Activated CD8-positive, alpha-beta memory T cell treated with anti-CD3 and anti-CD28 coated beads for 36 hours (primary cell): ENCODE measurements around the gene SPATC1L. TPM values are rescaled to one million over a fixed set of nuclear protein-coding genes. Genes with fewer than 3 reads are reported as not detected.

Experiments used
- CTCF ChIA-PET: fragments of 350-600 bp; sonication (Branson Sonifier 250); formaldehyde crosslinking; loops from one replicate; lab custom pipeline; 2021; ENCODE audit warnings: antibody characterized with exemption; lab: Charles Lee
- POLR2A ChIA-PET: fragments of 350-600 bp; sonication (Branson Sonifier 250); formaldehyde crosslinking; loops from one replicate; lab custom pipeline; 2021; ENCODE audit warnings: antibody characterized with exemption; lab: Charles Lee
- total RNA-seq, 2 experiments: library from RNA; stranded (reverse); gene quantifications; one replicate each; pipeline ENCODE4 v1.2.3, GENCODE V29; 2021

The SPATC1L gene
- total RNA-seq, 2 experiments from 2014 or later = 5.0 to 5.9 TPM

DNA sequence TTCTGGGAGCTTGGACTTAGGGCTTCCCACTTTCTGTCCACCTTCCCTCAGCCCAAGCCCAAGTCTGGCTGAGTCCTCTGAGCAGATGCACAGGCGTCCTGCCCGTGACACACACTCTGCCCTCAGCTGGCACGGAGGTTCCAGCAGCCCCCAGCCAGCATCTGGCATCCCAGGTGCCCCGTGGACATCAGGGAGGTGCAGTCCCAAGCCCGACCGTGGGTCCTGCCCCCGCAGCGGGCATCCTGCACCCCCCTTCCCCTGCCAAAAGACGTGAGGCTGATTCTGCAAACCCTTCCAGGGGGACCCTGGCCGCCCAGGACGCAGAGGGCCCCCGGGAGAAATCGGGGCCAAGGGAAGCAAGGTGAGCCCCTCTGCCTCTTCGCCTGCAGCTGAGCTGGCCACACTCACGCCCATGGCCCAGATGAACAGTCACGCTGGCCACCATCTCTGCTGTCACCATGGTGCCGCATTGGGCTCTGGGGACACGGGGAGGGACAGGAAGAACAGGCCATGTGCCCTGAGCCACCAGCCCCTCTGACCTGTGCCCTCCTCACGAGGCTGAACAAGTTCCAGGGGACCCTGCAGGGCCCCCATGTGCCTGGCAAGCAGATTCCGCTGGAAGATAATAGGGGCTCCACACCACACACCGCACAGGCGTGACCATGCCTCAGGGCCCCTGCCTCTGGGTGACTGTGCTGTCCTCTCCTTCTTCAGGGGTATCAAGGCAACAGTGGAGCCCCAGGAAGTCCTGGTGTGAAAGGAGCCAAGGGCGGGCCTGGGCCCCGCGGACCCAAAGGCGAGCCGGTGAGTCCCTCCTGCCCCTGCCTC lies 65.7 kb downstream of the SPATC1L start:
- POLR2A ChIA-PET = no interaction called here
- CTCF ChIA-PET = no interaction called here

DNA sequence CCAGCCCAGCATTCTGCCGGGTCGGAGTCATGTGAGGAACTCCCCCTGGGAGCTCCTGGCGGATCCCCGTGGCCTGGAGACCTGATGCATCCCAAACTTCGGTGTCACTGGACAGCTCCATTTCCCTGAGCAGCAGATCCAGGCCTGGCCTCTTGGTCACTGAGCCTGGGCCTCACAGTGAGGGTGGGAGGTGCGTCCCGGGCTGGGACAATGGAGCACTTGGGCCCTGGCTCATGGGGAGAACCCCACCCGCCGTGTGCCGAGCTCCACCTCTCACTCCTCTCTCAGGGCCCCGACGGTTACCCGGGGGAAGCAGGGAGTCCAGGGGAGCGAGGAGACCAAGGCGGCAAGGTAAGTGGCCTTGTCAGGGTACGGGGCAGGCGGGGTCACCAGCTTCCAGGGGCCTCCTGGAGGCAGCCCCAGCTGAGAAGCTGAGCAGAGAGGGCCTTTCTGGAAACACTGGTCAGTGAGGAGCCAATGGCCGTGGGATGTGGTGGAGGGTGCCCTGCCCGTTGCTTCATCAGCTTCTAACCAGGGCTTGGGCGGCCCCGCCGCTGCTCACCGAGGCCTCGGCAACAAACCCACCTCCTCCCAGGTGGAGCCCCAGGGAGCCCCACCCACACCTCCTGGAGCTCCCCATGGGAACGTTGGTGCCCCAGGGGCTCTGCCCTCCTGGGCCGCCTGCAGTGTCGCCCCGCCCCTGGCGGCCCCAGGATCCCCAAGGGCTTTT lies 66.5 kb downstream of the SPATC1L start:
- POLR2A ChIA-PET = no interaction called here

DNA sequence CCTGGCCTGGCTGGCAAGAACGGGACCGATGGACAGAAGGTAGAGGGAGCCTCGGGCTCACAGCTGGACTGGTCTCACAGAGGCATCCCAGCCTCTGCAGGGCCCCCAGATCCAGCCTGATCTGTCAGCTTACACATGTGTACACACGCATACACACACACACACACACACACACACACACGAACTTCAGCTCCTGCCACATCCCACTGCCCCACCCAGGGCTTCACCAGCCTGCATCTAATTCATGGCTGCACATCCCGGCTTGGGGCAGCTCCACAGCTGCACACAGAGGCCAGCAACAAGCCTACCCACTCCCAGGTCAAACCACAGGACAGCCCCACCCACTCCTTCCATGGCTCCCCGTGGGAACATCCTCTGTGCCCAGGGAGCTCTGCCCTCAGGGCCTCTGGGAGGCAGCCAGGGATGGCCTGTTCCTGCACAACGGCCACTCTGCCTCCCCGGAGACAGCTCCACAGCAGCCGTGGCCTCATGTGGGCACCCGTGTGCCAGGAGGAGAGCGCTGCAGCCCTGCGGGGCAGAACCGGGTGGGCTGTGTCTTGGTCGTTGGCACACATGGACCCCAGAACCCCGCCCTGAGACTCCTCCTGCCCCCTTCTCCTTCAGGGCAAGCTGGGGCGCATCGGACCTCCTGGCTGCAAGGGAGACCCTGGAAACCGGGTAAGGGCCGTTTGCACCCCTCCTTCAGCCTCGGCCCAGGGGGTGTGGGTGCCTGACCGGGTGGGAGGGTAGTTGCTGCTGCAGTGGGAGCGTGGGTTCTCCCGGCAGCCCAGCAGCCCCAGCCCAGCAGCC lies 67.3 kb downstream of the SPATC1L start:
- ChIA-PET CTCF (no interaction called here), POLR2A (no interaction called here)

More for the DNA sequence above, 66.5 kb downstream of the SPATC1L start:
- CTCF ChIA-PET = no interaction called here

DNA sequence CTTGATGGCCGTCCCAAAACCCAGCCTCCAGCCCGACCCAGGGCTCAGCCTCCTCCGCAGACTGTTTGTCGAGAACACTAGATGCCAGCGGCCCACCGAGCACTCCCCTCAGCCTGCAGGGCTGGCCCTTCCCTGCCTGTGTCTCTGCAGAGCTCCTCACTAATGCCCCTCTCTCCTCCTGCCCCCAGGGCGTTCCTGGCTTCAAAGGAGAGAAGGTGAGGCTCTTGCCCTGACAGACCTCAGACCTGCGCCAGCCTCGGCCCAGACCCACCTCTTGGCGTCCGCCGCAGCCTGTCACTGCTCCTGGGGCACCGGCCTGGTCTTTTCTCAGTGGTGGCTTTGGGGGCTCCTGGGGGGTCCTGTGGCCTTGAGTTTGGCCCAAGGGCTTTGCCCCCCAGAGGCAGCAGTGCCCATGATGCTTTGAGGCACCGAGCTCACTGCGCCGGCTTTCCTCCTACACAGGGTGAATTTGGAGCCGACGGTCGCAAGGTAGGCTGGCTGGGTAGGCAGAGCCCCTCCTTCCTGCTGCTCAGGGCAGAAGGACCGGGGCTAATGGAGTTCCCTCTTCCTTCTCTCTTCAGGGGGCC lies 68.0 kb downstream of the SPATC1L start:
- ChIA-PET CTCF (no interaction called here), POLR2A (no interaction called here)

DNA sequence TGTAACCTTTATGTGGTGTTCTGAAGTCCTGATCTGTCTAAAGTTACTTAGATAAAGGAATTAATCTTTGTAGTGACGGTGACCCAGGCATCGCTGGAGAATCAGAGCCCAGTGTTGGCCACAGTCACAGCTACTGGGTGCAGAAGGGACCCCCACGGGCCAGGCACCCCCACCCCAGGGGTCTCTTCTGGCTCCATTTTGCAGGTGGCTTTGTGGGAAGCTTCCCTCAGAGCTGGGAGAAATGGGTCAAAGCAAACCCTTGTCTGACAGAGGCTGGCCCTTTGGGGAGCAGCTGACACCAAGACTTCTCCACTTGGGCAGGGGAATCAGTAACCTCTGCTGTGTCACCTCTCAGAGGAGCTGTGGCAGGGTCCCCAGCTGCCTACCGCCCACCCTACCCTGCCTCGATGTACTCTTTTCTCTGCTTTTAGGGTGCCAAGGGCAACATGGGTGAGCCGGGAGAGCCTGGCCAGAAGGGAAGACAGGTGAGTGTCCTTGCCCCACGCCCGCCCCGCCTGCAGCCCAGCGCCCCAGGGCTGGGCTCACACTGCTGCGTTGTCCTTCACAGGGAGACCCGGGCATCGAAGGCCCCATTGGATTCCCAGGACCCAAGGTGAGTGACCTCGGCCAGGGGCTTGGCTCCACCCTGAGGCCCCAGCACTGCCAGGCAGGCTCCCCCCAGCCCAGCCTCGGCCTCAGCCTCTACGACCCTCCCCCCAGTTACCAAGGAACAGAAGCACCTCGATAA lies 68.6 kb downstream of the SPATC1L start:
- CTCF ChIA-PET = no interaction called here
- POLR2A ChIA-PET = no interaction called here

DNA sequence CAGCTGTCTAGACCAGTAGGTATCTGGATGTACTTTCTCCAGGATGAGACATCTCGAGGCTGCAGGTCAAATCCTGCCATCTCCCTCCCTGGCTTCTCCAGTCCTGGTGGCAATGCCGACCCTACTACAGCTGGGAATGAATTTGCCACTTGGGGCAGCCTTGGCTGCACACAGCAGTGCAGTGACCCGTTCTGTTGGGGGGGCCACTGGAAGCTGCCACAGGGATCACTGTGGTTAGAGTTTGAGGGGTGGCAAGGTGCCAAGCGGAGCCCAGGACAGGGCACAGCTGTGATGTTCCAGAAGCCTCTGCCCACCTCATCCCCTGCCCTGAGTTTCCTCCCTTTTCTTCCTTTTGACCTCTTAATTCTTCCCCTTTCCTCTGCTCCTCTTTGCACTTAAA lies 69.3 kb downstream of the SPATC1L start:
- CTCF ChIA-PET = interaction anchor here (0.6 kb wide), 1 partner anchor 31 kb away, joined by 3 read pairs; no protein-coding TSS in a partner anchor
- POLR2A ChIA-PET = no interaction called here

DNA sequence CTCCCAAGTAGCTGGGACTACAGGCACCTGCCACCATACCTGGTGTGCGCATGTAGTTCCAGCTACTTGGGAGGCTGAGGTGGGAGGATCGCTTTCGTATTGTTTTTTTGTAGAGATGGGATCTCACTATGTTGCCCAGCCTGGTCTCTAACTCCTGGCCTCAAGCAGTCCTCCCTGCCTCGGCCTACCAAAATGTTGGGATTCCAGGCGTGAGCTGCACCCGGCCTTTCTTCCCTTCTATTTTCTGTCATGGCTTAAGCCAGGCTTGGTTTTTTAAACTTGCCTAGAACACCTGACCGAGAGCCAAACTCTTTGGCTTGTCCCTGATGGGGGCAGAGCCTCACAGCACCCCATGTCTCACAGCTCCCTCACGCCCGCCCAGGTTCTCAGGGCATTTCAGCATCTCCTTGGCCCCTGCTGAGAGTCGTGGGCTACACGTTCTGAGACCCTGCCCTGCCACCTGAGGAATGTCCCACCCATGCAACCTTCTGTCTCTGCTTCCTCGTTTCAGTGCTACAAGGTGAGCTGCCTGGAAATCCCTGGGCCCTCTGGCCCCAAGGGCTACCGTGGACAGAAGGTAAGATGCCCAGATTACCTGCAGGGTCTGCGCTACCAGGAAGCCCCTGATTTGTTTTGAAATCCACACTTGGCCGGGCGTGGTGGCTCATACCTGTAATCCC lies 70.6 kb downstream of the SPATC1L start:
- CTCF ChIA-PET = no interaction called here
- POLR2A ChIA-PET = no interaction called here

DNA sequence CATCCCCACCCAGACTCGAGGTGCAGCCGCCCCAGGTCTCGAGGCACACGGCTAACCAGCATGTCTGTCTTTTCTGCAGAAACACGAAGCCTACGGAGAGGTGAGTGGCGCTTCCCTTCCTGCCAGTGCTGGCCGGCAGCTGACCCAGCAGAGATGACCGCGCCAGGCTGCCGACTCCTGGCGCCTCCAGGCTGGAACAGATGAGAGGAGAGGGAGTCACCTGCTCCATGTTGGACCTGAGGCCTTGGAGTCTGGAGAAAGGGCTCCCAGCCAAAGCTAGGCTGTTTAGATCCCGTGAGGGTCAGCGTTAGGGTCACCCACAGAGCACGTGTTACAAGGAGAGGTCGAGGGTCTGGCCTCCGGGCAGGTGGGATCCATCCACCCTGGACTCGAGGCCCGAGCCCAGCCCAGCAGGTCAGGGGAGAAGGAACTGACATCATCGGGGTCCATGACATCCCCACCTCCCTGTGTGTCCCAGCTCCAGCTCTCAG lies 71.5 kb downstream of the SPATC1L start:
- POLR2A ChIA-PET = no interaction called here
- CTCF ChIA-PET = interaction anchor here (1.0 kb wide), 1 partner anchor 43 kb away, joined by 3 read pairs; no protein-coding TSS in a partner anchor

DNA sequence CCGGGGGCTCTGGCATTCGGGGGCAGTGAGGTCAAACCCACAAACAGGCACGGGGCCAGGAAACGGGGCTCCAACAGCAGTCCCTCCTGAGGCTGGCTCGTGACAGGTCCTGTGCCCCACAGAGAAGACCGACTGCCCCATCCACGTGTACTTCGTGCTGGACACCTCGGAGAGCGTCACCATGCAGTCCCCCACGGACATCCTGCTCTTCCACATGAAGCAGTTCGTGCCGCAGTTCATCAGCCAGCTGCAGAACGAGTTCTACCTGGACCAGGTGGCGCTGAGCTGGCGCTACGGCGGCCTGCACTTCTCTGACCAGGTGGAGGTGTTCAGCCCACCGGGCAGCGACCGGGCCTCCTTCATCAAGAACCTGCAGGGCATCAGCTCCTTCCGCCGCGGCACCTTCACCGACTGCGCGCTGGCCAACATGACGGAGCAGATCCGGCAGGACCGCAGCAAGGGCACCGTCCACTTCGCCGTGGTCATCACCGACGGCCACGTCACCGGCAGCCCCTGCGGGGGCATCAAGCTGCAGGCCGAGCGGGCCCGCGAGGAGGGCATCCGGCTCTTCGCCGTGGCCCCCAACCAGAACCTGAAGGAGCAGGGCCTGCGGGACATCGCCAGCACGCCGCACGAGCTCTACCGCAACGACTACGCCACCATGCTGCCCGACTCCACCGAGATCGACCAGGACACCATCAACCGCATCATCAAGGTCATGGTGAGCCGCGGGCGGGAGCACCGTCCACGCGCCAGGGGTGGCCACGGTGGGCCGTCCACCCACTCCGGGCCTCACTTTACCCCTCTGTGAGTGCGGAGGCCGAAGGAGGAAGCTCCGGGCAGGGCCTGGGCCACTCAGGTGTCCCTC lies 72.2 kb downstream of the SPATC1L start:
- ChIA-PET CTCF (interaction anchor here (1.0 kb wide), 1 partner anchor 44 kb away, joined by 3 read pairs; no protein-coding TSS in a partner anchor), POLR2A (no interaction called here)

DNA sequence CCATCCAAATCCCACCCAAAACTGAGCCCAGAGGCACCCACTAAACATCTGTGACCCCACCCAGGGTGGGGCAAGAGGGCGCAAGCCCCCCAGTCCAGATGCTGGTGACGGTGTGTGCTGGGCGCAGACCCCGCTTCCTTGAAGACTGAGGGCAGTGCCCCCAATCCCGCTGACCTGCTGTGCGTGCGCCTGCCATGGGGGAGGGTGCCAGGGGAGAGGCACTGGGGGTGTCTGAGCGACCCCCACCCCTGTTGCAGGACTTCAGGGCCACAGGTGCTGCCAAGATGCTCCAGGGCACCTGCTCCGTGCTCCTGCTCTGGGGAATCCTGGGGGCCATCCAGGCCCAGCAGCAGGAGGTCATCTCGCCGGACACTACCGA lies 73.1 kb downstream of the SPATC1L start:
- CTCF ChIA-PET = no interaction called here
- POLR2A ChIA-PET = no interaction called here

Other genes with a start within 250 kb of the SPATC1L start
- 1 to 10 TPM; 5.2 to 5.5 TPM for gene COL6A1, start 202.7 kb downstream of the SPATC1L start, total RNA-seq
- gene COL6A2, start 86.3 kb downstream of the SPATC1L start, total RNA-seq = 10 to 100 TPM; 12.7 to 13.9 TPM
- gene FTCD, start 28.9 kb downstream of the SPATC1L start, total RNA-seq = under 1 TPM in 1 of 2 experiments, not detected in 1; 0.23 TPM
- gene LSS, start 44.3 kb upstream of the SPATC1L start, total RNA-seq = 10 to 100 TPM; 19.2 to 20.1 TPM
- gene MCM3AP, start 101.2 kb upstream of the SPATC1L start, total RNA-seq = 100 to 1,000 TPM; 125 to 133 TPM
- gene YBEY, start 101.9 kb upstream of the SPATC1L start, total RNA-seq = 10 to 100 TPM; 16.4 to 17.7 TPM
- gene C21orf58, start 139.4 kb upstream of the SPATC1L start, total RNA-seq = 10 to 100 TPM; 21.5 to 21.7 TPM
- gene PCNT, start 139.7 kb upstream of the SPATC1L start, total RNA-seq = 10 to 100 TPM; 50.0 to 53.1 TPM